NCI-H1048 (cell line): ENCODE results near the gene CAMK2B.

ENCODE experiments used
- DNase-seq: peaks from one replicate; lab custom pipeline; 2025; lab: John Stamatoyannopoulos, UW

Gene CAMK2B

DNA sequence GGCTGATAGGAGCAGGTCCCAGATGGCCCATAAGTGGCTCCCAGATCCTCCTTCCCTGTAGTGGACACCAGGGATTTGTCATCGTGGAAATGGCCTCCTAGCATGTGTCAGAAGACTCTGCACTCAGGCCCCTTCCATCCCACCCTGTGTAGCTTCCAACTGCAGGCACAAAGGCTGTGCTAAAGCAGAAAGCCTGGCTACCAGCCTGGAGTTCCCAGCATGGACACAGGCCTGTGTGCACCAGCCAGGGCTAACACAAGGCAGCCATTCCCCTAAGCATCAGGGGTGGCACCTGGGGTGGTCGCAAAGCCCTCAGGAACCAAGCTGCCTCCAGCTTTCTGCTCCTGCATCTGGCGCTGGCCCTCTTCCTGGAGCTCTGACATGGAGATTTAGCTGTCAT lies 4.5 kb upstream of the CAMK2B start:
- DNase-seq = no peak

DNA sequence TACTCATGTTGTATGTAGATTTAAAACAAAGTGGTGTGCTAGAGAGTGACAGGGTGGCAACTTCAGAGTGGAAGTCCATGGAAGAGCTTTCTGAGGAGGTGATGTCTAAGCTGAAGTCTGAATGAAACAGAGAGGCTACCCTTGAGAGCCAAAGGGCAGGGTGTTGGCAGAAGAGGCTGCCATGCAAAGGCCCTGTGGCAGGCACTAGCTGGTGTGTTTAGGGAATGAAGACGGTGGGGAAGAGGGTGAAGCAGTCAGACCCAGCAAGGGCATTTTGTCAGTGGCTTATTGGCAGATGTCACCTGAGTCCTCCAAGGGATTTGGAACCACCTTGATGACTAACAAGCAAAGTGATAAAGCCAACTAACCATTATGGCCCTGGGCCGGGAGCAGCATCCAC lies 3.7 kb upstream of the CAMK2B start:
- DNase-seq = no peak

DNA sequence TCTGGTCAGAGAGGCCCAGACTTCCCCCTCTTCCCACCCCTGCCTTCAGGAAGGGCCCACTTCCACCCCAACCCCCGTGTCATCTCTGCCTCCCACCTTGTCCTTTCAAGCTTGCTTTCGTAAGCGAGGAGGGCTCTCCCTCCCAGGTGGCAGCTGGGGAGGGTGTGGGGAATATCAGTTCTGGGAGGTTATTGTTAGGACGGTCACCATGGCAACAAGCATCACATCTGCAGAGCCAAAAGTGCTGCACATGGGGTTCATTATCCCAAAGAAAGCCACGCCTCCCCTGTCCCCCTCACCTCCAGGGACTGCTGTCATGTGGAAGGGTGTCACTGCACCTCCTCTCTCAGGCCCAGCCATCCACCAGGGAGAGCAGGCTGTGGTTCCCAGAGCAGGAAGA lies 2.6 kb upstream of the CAMK2B start:
- no peak for DNase-seq

DNA sequence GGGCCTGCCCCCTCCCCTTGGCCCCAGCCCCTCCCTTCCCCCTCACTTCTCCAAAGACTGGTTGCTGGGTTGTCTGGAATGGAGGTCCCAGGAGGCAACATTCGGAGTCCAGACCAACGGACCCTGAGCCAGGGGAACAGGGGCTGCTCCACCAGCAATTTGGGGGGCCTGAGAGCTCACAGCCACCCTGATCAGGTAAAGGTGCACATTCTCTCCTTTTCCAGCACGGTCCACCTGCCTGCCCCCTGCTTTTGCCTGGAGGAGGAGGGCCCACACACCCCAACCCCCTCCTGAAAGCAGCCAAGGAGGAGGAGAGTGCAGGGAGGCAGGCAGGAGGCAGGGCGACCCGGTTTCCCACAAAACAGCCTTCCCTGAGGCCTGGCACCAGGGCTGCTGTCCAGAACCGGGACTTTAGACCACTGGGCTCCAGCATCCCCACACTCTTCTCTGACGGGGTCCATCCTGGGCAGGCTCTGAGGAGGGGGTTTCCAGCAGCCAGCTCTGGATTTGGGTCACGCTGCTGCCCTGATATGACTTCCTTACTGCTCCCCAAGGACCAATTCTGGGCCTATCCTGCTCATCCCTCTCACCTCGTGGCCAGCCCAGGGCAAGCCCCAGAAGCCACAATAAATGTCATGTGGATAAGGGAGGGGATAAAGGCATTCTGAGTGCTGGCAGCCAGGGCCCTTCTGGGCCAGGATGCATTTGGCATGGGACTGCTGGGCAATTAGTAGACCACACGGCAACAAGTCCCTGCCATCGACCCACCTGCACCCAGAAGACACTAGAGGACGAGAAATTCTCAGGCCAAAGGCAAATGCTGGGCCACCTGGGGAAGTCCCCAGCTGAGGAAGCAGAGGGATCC lies 1.1 kb upstream of the CAMK2B start:
- DNase-seq = no peak

DNA sequence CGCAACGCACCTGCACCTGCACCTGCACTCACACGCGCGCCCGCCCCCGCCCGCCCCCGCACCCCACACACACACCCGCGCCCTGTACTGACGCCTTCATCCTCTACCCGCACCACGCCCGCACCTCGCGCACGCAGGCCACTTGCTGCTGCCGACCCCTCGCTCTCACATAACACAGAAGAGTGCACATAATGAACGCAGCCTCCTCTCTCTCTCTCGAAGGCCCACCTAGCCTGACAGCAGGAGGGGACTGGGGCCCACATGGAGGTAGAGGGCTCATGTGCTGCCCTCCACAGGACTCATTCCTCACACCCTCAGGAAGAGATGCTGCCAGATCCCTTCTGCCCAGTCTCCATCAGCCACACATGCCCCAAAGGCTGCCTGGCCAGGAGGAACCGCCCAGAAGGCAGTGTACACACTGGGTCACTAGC lies 432 bp upstream of the CAMK2B start:
- no peak for DNase-seq

DNA sequence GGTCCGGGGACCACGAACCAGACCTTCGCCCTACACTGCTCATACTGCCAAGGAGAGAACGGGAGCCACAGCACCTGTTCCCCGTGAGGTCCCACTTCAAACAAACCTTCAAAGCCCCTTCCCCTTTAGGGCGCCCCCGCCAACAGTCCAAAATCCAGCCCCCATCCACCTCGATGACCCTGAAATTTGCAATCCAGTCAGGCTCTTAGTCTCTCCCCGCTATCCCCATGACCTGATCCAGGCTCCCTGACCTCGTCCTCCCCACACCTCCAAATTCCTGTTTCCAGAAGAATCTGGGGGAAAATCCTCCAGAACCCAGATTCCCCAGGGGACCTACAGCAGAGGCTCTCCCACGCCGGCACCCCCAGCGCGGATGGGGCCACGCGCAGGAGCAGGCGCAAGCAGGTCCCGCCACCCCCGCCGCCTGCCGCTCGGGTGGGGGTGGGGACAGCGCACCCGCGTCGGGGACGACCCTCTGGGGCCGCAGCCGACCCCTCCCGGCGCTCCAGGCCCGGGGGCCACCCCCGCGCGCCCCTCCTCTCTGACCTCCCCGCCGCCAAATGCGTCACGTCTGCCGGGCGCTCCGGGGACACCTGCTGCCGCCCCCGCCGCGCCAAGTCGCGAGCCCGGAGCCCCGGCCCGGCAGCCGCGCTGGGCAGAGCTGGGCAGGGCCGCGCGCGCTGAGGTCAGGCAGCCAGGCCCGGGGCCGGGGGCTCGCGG lies 753 bp downstream of the CAMK2B start:
- DNase-seq = no peak

DNA sequence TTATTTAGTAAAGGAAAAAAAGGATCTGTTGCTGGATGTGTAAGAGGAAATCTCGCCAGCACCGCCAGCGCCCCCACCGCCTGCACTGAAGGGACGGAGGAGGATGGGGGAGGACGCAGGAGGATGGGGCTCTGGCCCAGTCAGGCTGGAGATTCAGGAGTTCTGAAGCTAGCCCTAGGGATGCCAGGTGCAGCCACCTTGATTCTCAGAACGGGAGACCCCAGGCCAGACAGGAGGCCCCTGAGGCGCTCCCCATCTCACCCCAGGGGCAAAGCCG lies 1.3 kb downstream of the CAMK2B start:
- DNase-seq = no peak

DNA sequence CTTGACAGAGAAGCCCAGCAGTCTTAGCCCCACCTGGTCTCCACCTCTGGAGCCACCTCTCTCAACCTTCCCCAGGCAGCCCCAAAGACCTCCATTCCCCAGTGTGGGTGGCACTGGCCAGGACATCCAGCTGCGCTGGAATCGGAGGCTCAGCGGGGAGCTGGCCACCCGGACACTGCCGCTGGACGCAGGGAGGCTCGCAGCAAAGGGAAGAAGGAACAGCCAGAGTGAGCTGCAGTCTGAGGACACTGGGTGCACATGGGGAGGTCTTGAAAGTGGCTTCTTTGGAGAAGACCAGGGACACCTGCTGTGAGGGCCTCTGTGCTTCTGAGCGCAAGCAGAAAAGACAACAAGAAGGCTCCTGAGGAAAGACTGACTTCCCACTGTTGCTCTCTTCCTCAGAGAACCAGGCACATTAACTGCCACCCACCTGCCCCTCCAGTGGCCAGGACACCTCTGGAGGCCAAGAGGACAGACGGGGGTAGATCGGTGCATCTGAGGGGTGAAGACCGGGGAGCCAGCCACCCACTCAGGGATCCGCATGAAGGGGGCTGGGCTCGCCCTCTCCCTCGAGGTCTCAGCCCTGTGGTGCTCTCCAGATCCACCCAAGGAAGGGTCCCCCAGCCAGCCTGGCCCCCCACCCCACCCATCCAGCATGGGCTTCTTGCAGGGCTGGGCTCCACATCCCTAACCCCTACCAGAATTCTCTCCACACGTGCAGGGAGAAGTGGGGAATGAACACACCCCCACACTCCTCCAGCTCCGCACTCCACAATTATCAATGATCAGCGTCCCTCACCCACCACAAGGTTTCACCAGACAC lies 1.8 kb downstream of the CAMK2B start:
- no peak for DNase-seq

DNA sequence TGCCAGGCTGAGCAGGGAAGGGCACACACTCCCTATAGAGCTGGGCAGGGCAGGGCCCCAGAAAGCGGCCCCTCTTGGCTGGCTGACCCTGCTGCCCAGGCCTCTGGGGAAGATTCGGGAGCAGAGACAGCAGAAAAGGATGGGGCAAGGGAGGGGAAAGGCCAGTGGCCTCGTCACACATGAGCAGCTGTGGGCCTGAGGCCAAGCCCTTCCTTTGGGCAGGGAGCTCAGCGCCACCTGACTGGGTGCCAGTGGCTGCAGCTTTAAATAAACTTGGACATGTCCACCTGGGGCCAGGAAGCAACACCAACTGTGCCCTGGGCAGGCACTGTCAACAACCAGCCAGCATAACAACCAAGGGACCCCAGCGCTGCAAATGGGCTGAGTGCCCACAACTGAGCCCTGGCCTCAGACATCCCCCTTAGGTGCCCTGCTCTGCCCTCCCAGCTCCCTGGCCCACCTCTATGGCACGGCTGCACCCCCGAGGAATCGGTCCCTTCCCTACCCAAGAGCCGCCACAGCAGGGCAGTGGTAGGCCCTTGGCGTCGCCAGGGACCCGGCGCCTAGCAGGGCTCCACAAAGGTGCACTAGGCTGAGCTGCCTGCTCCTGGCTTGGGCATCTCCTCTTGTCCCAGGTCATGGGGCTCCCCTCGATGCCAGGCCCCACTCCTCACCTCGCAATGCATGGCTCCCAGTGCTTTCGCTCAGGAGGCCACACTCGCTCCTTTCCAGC lies 2.6 kb downstream of the CAMK2B start:
- DNase-seq = no peak

DNA sequence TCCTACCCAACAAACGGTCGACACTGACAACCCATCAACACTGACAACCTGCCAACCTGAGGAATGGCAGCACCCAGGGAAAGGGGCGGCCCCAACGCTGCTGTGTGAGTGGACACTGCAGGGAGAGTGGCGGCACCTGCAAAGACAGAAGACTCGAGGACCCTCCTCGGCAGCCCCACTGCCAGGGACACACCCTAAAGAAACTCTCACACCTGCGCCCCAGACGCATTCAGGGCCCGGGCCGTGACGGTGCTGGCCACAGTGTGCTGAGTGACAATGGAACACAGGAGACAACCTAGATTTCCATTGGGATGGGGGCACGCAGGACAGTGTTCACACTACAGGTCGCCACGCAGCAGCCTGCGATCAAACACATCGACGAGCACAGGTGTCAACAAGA lies 3.6 kb downstream of the CAMK2B start:
- DNase-seq = no peak

DNA sequence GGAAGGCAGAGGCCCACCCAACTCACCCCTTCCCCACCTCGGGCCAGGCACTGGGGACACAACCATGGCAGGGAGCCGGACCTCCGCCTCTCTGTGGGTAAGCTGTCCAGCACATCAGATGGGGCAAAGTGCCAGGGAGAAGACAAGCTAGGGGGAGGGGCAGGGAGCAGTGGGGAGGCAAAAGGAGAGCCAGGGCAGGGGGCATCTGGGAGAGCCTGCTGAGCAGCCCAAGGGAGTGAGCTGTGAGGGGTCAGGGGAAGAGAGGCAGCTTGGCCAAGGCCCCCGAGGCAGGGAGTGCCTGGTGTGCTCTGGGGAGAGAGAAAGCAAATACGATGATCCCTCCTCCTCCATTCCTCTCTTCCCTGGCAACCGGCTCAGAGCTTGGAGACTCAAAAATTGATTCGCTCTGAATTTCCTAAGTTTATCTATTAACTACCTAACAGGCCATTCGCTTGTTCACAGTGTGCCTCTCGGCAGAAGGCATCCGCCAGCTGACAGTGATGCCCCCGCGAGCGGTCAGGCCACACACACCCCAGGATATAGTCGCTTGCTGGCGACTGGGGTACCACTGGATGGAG lies 4.5 kb downstream of the CAMK2B start:
- no peak for DNase-seq

DNA sequence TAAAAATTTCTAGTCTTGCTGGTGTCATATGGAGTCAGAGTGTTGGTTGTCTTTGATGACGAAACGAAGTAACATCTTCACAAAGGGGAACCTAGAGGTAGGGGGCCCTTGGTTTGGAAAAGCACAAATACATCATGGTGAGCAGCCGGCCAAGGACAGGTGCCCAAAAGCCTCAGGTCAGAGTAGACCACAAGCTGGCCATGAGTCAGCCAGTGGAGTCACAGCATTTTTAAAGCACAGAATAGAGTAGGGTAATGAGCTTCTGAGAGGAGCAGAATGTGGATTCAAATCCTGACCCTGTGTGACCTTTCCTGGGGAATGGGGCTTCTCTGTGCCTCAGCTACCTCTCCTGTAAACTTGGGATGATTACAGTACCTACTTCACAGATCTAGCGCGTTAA lies 5.3 kb downstream of the CAMK2B start:
- no peak for DNase-seq

DNA sequence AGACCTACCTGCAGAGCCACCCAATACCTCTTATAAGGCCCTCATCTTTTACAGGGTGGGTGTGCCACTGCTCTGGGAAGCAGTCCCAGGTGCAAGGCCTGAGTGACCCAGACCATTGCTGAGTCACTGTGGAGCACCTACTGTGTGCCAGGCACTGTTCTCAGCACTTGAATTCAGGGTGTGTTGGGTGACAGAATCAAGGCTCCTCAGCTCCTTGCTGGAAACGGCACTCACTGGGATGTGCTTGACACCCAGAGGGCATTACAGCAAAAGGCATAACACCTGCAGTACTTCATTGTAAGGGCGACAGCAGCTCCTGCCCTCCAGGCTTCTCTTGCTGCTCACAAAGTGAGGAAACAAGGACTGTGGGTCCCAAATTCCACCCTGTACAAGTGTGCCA lies 7.1 kb downstream of the CAMK2B start:
- no peak for DNase-seq

DNA sequence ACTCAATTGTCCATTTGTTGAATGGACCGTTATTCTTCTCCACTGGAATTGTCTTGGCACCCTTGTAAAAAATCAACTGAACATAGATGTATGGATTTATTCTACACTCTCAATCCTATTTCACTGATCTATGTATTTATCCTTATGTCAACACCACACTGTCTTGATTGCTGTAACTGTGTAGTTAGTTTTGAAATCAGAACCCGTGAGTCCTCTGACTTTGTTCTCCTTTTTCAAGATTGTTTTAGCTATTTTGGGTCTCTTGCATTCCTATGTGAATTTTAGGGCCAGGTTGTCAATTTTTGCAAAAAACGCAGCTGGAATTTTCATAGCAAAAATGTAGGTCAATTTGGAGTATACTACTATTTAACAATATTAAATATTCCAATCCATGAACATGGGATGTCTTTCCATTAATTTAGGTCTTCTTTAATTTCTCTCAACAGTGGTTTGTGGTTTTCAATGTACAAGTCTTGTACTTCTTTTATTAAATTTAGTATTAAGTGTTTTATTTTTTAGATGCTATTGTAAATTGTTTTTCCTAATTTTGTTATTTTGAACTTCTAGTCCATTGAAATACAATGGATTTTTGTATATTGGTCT lies 10.0 kb downstream of the CAMK2B start:
- no peak for DNase-seq

DNA sequence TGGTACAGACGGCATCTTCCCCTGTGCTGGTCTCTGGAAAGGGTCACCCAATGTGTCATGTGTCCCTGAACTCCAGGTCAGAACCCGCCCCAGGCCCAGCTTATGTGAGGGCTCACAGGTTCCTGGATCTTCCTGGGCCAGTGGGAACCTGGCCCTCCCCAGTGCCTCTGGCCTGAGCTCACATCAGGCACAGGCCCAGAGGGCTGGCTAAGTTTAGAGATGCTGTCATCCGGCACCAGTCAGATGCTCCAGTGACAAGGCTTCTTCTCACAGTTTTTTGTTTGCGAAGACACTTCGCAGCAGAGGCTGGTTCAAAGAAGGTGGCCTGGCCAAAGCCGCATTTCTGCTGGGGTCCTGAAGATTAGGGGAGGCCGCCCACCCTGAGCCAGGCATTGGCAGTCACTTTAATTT lies 11.8 kb downstream of the CAMK2B start:
- no peak for DNase-seq

DNA sequence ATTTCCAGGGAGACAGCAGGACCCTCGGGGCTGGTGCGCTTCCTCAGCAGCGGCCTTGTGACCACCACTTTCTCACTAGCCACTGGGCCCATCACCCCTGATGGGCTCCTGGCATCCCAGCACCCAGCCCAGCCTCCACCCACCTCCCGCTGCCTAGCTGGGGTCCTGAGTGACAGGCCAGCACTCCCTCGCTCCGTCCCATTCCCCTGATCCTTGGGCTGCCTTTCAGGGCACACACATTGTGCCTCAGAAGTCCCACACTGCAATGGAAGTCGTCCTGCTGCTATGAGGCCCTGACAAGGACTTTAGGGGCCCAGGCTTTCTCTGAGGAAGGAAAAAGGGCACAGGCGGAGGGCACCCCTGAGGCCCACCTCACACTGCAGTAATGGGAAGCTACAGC lies 12.4 kb downstream of the CAMK2B start:
- no peak for DNase-seq

DNA sequence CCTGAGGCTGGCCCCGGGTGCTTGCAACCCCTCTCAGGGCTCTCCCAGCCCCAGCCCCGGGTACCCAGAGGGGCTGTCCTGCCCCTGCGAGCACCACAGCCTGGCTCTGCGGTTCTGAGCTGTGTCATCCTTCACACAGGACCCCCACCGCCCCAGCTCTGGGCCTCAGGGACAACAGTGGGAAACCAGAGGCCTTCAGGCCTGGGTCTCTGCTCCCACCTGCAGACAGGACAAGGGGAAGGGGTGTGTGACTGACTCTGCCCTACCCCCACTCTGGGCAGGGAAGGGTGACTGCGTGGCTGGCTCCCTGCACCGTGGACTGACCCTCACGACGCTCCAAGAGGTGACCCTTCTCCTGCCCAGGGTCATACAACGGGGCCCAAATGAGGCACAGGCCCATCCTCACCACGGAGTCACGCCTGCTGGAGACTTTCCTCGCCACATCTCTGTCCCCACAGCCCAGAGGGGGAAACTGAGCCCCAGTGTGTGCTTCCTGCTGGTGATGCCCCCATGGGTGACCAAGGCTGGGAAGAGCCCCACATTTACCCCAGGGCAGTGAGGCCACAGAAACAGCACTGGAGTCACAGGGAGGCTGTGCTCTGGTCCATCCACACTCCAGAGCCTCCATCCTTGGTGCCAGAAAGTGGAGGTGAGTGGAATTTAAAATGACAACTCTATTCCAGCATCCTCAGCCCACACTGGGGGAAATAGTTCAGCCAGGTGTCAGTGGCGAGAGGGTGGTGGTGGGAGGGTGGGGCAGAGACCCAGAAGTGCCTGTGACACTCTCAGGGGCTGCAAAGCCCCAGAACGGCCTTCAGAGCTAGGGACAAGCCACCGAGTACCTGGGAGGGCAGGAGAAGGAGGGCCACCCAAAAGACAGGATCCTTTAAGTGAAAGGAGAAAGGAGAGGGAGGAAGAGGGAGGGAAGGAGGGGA lies 13.6 kb downstream of the CAMK2B start:
- no peak for DNase-seq

DNA sequence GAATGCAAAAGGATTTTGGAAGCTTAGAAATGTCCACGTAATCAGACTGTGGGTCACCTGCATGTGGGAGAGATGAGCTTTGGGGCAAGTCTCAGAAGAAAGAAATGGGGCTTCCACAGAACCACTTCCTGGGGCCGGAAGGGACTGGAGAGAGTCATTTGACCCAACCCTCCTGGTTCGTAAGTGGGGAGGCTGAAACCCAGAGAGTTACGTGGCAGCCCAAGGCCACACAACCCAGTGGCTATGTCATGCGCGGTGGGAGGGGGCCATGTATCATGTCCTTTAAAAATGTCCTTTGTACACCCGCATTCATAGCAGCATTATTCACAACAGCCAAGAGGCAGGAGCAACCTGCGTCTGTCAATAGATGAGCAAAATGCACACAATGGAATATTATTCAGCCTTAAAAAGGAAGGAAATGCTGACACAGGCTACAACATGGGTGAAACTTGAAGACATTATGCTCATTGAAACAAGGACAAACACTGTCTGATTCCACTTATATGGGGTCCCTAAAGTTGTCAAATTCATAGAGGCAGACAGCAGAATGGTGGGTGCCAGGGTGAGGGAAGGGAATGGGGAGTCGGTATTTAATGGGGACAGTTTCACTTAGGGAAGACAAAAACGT lies 15.1 kb downstream of the CAMK2B start:
- DNase-seq = no peak

DNA sequence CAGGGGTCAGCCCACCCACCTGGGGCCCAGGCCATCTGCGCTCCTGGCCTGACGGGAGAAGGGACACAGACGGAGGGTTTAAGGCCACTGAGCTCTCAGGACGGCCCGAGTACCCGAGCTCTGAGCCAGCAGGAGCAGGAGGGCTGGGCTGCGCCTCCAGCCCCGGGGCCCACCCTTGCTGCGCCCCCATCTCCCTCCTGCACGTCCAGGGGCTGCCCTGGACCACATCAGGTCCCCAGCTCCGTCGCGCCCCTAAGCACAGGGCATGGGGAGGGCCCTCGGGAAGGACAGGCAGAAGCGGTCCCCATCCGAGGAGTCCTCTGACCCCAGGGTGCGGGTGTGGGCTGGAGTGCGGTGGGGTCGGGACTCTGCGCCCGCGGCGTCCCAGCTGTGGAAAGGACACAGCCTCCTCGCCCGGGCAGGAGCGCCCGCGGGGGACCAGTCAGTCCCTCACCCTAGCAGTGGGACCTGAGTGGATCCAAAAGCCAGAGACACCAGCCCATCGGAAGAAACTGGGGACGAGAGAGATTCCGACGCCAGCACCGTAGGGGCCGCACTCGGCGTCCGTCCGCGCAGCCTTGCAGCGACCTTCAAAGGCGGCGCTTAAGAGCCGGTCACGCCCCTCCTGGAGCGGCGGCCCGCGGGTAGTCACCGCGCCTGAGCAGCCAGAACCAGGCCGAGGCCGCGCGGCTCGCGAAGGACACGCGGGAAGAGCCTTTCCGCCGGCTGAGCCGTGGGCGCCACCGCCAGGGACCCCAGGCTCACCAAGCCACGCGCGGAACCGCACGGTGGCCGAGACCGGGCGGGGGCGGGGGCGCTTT lies 15.9 kb downstream of the CAMK2B start:
- DNase-seq = no peak
